Uterus (tissue), 2 donors: Measurements from ENCODE around the gene LYPD3.

Experiments
- CTCF ChIP-seq, 4 experiments: fragments of 200-600 bp in 2 of 4; fragments of 450-650 bp in 2 of 4; sonication (generic) in 2 of 4; IDR thresholded peaks; one replicate each; pipeline ENCODE4 v1.5.1; 2016 to 2019; ENCODE audit warnings: antibody characterized with exemption in 4 of 4, mild to moderate bottlenecking in 2 of 4, moderate library complexity in 1 of 4
- POLR2A ChIP-seq, 2 donors: fragments of 450-650 bp; IDR thresholded peaks; one replicate each; pipeline ENCODE4 v1.6.1; 2016; ENCODE audit warnings: antibody characterized with exemption in 2 of 2, mild to moderate bottlenecking in 1 of 2, moderate library complexity in 1 of 2

GRCh38 chr19:43430142-43430710 is 35.2 kb downstream of the LYPD3 start:
- TF ChIP-seq CTCF (IDR thresholded peaks at IDR 0.05) (no peak), POLR2A (IDR thresholded peaks at IDR 0.05) (no peak)
